Rectal smooth muscle tissue (tissue), 1 donor: ENCODE measurements around the gene KBTBD4.
A peak's percentile ranks its signal among the peaks of the same experiment; 100 is the strongest.
"Not testable (repeated sequence)": the region's sequence is repeated elsewhere in the genome, so short reads cannot be mapped to it uniquely, and the experiment has no call there.

Source experiments
- H3K27ac ChIP-seq: one replicate; pipeline ENCODE4 v1.7.0; 2013; ENCODE audit warnings: low read depth, low read length, inconsistent platforms
- H3K27me3 ChIP-seq: one replicate; pipeline ENCODE4 v1.7.0; 2013; ENCODE audit warnings: low read length; ENCODE audit not compliant: control insufficient read depth, insufficient read depth
- H3K36me3 ChIP-seq: one replicate; pipeline ENCODE4 v1.7.0; 2013; ENCODE audit warnings: low read length; ENCODE audit not compliant: control insufficient read depth, insufficient read depth
- H3K4me1 ChIP-seq: one replicate; pipeline ENCODE4 v1.7.0; 2013; ENCODE audit warnings: low read length; ENCODE audit not compliant: control insufficient read depth, insufficient read depth
- H3K4me3 ChIP-seq: one replicate; pipeline ENCODE4 v1.7.0; 2013; ENCODE audit warnings: low read length
- H3K9ac ChIP-seq: one replicate; pipeline ENCODE4 v1.7.0; 2013; ENCODE audit warnings: low read length

The KBTBD4 gene

DNA sequence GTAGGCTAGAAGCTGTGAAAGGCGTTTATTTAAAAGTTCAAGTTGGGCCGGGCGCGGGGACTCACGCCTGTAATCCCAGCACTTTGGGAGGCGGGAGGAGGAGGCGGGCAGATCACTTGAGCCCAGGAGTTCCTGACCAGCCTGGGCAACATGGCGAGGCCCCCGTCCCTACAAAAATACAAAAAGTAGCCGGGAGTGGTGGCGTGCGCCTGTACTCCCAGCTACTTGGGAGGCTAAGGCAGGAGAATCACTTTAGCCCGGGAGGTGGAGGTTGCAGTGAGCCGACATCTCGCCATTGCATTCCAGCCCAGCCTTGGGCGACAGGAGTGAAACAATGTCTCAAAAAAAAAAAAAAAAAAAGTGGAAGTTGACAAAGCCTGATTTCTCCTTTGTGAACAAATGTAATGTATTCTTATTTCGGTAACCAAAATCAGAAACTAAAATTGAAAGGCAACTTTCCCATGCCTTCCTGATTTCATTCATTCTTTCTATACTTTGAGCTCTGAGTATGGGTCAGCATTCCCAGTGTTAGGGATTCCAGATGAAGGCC, 12.5 kb downstream of the KBTBD4 start:
- H3K4me1 ChIP-seq = peaks cover 5% of the 10 kb centered on the region
- no peaks in the 10 kb centered on the region for H3K27me3 ChIP-seq
- H3K4me3 ChIP-seq = peak overlapping the region; percentile 88
- peak overlapping the region; percentile 70 for H3K9ac ChIP-seq
- H3K36me3 ChIP-seq = peaks cover 7% of the 10 kb centered on the region
- peak overlapping the region; percentile 79 for H3K27ac ChIP-seq

GRCh38 chr11:47565340-47566148, 13.2 kb downstream of the KBTBD4 start, which contains the start of gene PTPMT1:
TSS of gene PTPMT1 (plus strand) at chr11:47565599. CDS start at chr11:47565623, 24 bp downstream.
- peaks cover 3% of the 10 kb centered on the region for H3K36me3 ChIP-seq
- H3K4me3 ChIP-seq = peak within 1 kb of the TSS; percentile 88
- peaks cover 5% of the 10 kb centered on the region for H3K4me1 ChIP-seq
- peak within 1 kb of the TSS; percentile 79 for H3K27ac ChIP-seq
- peak within 1 kb of the TSS; percentile 77 for H3K9ac ChIP-seq
- no peaks in the 10 kb centered on the region for H3K27me3 ChIP-seq

DNA sequence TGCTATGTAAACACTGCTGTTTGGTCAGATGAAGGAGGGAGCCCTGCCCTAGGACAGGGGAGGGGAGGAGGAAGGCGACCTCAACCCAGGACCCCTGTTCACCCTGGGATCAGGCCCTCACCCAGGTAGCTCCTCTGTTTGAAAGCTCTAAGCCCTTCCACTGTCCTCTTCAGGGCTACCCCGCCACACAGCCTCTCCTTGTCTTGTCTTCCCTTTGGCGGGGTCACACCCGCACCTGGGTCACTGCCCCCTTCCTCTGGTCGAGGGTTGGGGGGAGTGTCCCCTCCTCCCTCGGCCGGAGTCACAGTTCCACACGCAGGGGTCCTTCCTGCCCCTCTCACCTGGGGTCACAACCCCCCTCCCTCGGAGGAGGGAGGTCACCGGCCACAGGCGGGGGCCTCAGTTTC, 13.8 kb downstream of the KBTBD4 start:
- Histone ChIP-seq H3K4me1 (peaks cover 5% of the 10 kb centered on the region), H3K9ac (peak overlapping the region; percentile 77), H3K4me3 (peak overlapping the region; percentile 88), H3K27me3 (no peaks in the 10 kb centered on the region), H3K36me3 (peaks cover 3% of the 10 kb centered on the region), H3K27ac (peak overlapping the region; percentile 79)

GRCh38 chr11:47564366-47564765, 14.4 kb downstream of the KBTBD4 start:
- not testable (repeated sequence) for H3K4me1 ChIP-seq, H3K4me3 ChIP-seq, H3K36me3 ChIP-seq, H3K9ac ChIP-seq, H3K27ac ChIP-seq, H3K27me3 ChIP-seq

DNA sequence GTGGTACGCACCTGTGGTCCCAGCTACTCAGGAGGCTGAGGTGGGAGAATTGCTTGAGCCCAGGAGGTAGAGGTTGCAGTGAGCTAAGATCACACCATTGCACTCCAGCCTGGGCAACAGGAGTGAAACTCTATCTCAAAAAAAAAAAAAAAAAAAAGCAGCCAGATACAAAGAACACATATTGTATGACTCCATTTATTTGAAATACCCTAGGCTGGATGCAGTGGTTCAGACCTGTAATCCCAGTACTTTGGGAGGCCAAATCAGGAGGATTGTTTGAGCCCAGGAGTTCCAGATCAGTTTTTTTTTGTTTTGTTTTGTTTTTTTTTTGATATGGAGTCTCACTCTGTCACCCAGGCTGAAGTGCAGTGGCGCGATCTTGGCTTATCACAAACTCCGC, 16.4 kb downstream of the KBTBD4 start:
- not testable (repeated sequence) for H3K27me3 ChIP-seq, H3K4me3 ChIP-seq, H3K36me3 ChIP-seq, H3K27ac ChIP-seq, H3K4me1 ChIP-seq, H3K9ac ChIP-seq

DNA sequence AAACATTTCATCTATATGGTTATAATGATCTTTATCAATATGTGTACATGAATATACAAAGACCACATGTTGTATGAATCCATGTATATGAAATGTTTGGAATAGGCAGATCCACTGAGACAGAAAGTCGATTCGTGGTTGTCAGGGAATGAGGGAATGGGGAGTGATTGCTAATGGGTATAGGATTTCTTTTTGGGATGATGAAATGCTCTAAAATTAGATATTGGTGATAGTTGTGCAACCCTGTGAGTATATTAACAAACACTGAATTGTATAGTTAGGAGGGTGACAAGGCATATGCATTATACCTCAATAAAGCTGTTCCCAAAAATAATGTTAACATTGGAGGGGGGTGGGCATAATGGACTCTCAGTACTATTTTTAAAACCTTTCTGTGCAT, 18.3 kb downstream of the KBTBD4 start:
- no peak overlapping the region for H3K27ac ChIP-seq
- peaks cover 3% of the 10 kb centered on the region for H3K4me1 ChIP-seq
- no peak overlapping the region for H3K9ac ChIP-seq
- H3K4me3 ChIP-seq = no peak overlapping the region
- no peaks in the 10 kb centered on the region for H3K36me3 ChIP-seq
- H3K27me3 ChIP-seq = no peaks in the 10 kb centered on the region

GRCh38 chr11:47558695-47559094, 20.1 kb downstream of the KBTBD4 start:
- no peak overlapping the region for H3K27ac ChIP-seq
- no peaks in the 10 kb centered on the region for H3K36me3 ChIP-seq
- H3K9ac ChIP-seq = no peak overlapping the region
- no peaks in the 10 kb centered on the region for H3K4me1 ChIP-seq
- no peak overlapping the region for H3K4me3 ChIP-seq
- no peaks in the 10 kb centered on the region for H3K27me3 ChIP-seq

DNA sequence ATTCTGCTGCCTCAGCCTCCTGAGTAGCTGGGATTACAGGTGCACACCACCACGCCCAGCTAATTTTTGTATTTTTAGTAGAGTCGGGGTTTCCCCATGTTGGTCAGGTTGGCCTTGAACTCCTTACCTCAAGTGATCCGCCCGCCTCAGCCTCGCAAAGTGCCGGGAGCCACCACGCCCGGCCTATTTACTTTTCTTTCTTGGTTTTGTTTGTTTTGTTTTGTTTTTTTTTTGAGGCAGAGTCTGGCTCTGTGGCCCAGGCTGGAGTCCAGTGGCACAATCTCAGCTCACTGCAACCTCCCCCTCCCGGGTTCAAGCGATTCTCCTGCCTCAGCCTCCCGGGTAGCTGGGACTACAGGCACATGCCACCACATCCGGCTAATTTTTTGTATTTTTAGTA, 21.8 kb downstream of the KBTBD4 start:
- not testable (repeated sequence) for H3K4me1 ChIP-seq, H3K27me3 ChIP-seq, H3K27ac ChIP-seq, H3K4me3 ChIP-seq, H3K36me3 ChIP-seq, H3K9ac ChIP-seq

DNA sequence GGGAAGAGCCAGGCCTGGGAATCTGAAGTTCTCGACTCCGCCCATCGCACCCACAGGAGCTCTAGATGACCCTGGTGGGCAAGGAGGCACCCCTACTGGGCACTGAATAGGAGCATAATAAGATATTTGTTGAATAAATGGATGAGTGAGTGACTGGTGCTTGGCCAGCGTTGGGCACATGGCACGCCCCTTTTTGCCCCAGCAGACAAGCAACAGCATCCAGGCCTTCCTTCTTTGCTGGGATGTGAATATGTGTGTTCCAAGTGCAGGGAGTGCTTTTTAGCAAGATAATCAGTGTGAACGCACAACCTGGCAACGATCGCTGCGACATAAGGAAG, 25.4 kb downstream of the KBTBD4 start:
- Histone ChIP-seq H3K27ac (peak overlapping the region; percentile 66), H3K9ac (peak overlapping the region; percentile 78), H3K27me3 (no peaks in the 10 kb centered on the region), H3K36me3 (no peaks in the 10 kb centered on the region), H3K4me3 (peak overlapping the region; percentile 81), H3K4me1 (peaks cover 8% of the 10 kb centered on the region)

DNA sequence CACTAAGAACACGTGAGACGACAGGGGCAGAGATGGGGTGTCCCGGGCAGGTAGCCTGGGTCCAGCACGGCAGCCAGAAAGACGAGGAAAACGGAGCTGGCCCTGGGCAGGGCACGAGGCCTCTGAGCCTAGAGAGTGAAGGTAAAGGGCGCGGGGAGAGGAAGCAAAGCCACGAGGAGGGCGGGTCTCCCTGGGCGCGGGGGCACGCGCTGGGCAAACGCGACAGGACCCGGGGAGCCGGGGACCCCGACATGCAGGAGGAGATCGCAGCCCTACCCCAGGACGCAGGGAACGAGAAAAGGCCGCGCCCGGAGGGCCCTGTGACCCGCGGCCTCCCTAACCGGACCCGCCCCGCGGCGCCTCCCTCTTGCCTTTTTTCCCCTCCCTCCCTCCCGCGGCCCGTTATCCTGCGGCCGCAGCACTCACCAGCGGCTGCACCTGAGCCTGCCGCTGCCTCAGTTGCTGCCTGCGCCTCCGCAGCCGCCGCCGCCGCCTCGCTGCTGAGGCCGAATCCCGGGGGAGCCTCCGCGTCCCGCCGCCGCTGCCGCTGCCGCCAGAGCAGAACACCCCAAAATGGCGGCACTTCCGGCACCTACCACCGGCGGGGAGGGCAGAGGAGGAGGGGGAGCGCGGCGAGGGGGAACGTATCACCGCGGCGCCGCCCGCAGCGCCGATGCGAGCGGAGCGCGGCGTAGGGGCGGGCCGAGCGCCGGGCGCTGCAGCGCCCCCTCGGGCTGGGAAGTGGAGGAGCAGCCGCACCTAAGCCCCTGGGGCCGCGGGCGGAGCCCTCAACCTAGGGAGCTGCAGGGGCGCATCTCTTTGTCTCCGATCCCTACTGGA, 26.0 kb downstream of the KBTBD4 start, which contains the start of gene CELF1:
TSS of gene CELF1 (minus strand) at position 567 of the 840 bp plus-strand sequence. CDS start 53,609 bp downstream, outside the sequence.
- H3K9ac ChIP-seq = peak within 1 kb of the TSS; percentile 78
- H3K4me1 ChIP-seq = peaks cover 8% of the 10 kb centered on the region
- H3K4me3 ChIP-seq = peak within 1 kb of the TSS; percentile 99
- no peaks in the 10 kb centered on the region for H3K36me3 ChIP-seq
- peak within 1 kb of the TSS; percentile 89 for H3K27ac ChIP-seq
- no peaks in the 10 kb centered on the region for H3K27me3 ChIP-seq

DNA sequence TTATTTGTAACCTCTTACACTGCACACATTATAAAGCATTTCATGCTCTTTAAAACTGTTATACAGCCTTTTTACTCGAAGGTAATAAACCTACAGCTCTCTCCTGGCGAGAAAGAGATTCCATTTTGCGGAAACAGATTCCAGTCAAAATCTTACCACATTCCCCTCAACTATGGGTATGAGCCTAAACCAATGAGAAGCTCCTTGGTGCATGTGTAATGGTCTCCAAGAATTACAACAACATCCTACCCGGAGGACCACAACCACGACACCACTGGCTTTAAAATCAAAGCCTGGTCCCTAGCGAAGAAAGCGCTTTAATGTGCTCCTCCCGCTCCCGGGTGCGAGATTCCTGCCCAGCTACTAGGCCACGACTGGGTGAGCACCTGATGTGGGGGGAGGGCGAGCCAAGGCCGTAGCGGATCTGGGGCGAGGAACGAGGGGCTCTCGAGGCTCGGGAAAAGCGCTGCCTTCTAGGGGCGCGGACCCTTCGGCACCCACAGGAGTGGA, 26.7 kb downstream of the KBTBD4 start:
- peaks cover 8% of the 10 kb centered on the region for H3K4me1 ChIP-seq

DNA sequence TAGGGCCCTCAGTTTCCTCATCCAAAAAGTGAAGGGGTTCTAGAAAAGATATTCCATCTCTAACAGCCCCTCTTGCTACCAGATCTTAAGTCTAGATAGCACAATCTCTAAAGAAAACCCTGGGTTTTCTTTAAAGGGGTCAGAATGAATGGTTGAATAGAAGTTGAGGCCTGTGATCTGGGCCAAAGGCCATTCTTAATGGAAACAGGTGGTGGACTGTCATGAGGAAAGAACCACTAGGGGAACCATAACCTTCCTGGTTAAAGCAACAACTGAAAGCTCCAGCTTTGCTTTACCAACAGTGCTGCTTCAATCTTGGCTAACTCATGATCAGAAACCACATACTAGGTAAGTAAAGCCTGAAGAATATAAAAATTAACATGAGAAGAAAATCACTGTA, 27.7 kb downstream of the KBTBD4 start:
- H3K4me1 ChIP-seq = peaks cover 8% of the 10 kb centered on the region
- peak overlapping the region; percentile 99 for H3K4me3 ChIP-seq
- H3K27me3 ChIP-seq = no peaks in the 10 kb centered on the region
- H3K27ac ChIP-seq = no peak overlapping the region
- no peak overlapping the region for H3K9ac ChIP-seq
- no peaks in the 10 kb centered on the region for H3K36me3 ChIP-seq

More for the DNA sequence above, 26.7 kb downstream of the KBTBD4 start:
- Histone ChIP-seq H3K36me3 (no peaks in the 10 kb centered on the region), H3K9ac (peak overlapping the region; percentile 70), H3K27ac (peak overlapping the region; percentile 89), H3K4me3 (peak overlapping the region; percentile 99), H3K27me3 (no peaks in the 10 kb centered on the region)
